Fibroblast of the aortic adventitia (primary cell): ENCODE results near the gene ACP5. TPM values are rescaled to one million over a fixed set of nuclear protein-coding genes. Genes with fewer than 3 reads are reported as not detected.

Source experiments
- DNase-seq: peaks from one replicate; pipeline ENCODE4 v3.0.0-alpha.2; 2010; ENCODE audit warnings: low read depth
- H3K4me3 ChIP-seq: 2 replicates; pipeline ENCODE4 v1.5.1; 2011; ENCODE audit warnings: low read depth, mild to moderate bottlenecking, control low read depth, low read length, moderate library complexity
- total RNA-seq: library from RNA; depleted of rRNA; stranded (reverse); fragments of >200 nt; gene quantifications from 2 replicates; pipeline ENCODE4 v1.2.3, GENCODE V29; 2012; ENCODE audit warnings: low replicate concordance
- TF ChIP-seq, protein P1 (sequence below): IDR thresholded peaks from 2 replicates; pipeline ENCODE4 v1.5.1; 2011; ENCODE audit warnings: mild to moderate bottlenecking, low read length, control low read depth, inconsistent platforms; ENCODE audit not compliant: insufficient read depth

The ACP5 gene
- total RNA-seq, 1 donor, result 0.09 TPM

DNA sequence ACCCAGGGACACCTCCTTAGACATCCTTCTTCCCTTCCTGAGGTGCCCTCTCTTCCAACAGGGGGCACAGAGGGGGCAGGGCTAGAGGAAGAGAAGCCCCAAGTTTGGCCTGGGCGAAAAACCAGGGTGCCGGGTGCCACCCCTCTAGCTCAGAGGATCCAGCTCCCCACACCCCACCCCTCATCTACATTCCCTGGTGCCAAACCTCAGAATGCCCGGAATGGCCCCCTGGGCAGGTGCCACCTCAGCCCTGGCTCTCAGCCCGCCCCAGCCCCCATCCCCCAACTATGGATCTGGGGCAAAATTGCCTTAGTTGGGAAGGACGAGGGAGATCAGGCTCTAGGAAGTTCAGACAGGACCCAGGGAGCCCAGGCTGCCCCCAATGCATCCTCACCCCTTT lies 36.8 kb downstream of the ACP5 start:
- DNase-seq, result no peak
- TF ChIP-seq, protein P1, sequence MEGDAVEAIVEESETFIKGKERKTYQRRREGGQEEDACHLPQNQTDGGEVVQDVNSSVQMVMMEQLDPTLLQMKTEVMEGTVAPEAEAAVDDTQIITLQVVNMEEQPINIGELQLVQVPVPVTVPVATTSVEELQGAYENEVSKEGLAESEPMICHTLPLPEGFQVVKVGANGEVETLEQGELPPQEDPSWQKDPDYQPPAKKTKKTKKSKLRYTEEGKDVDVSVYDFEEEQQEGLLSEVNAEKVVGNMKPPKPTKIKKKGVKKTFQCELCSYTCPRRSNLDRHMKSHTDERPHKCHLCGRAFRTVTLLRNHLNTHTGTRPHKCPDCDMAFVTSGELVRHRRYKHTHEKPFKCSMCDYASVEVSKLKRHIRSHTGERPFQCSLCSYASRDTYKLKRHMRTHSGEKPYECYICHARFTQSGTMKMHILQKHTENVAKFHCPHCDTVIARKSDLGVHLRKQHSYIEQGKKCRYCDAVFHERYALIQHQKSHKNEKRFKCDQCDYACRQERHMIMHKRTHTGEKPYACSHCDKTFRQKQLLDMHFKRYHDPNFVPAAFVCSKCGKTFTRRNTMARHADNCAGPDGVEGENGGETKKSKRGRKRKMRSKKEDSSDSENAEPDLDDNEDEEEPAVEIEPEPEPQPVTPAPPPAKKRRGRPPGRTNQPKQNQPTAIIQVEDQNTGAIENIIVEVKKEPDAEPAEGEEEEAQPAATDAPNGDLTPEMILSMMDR, result no peak
- no peak overlapping the region for H3K4me3 ChIP-seq

DNA sequence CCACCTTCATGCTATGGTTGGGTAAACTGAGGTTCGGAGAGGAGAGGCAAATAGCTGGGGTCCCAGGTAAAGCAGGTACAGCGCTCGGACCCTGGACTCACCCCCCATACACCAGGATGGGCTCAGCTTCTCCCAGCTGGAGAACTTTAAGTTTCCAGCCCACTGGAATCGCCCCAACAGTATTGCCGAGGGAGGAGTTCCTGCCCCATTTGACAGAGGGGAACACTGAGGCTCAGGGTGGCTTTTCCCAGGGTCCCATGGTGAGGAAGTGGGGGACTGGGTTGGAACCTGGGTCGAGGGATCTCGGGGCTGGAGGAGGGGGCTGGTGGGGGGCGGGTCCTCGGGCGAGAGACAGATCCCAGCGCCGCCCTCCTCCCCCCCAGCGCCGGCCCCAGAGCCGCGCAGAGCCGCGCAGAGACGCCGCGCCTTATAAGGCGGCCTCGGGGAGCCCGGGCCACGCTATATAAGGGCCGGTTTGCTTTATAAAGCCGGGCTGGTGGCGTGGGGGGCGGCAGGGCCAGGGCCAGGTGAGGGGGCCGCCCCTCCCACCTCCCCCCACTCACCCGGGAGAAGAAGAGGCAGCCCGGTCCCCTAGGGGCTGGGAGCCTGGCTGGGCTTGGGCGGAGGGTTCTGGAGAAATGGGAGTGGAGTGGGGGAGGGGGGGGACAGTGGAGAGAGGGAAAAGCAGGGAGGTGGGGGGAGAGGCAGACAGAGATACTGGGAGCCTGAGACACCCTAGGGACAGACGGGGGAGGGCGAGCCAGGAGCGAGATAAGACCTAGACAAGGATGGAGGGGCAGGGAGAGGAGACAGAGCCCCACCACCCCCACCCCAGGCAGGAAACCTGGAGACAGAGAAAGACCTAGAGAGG lies 37.7 kb downstream of the ACP5 start:
- TF ChIP-seq, protein P1, result no peak
- H3K4me3 ChIP-seq, result no peak overlapping the region
- DNase-seq, result no peak

DNA sequence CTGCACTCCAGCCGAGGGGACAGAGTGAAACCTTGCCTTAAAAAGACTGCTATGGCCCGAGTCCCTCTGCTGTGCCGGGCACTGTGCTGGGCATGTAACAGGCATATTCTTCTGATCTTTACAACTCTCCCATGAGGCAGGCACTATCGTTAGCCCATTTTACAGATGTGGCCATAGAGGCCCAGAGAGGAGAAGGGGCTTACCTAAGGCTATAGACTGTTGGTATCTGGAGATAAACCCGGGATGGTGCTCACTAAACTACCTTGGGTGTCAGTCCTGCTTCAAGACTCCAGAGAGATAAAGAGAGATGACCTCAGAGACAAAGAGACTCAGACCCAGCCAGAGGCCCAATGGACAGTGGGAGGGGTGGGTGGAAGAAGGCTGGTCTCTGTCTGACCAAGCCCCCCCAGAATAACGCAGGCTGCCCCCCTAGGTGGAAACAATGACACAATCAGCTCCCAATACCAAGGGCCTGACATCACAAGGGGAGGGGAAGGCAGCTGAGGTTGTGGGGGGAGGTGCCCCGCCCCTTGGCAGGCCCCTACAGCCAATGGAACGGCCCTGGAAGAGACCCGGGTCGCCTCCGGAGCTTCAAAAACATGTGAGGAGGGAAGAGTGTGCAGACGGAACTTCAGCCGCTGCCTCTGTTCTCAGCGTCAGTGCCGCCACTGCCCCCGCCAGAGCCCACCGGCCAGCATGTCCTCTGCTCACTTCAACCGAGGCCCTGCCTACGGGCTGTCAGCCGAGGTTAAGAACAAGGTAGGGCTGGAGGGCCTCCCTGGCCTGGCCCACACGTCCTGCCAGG lies 39.0 kb downstream of the ACP5 start, which contains the start of gene CNN1:
Gene CNN1, plus strand, starts transcription at position 620 of the 805 bp plus-strand sequence. Its CDS starts 77 bp downstream, at position 697.
- TF ChIP-seq, protein P1, result no peak
- no peak within 1 kb of the TSS for H3K4me3 ChIP-seq
- peak; percentile 45 for DNase-seq

DNA sequence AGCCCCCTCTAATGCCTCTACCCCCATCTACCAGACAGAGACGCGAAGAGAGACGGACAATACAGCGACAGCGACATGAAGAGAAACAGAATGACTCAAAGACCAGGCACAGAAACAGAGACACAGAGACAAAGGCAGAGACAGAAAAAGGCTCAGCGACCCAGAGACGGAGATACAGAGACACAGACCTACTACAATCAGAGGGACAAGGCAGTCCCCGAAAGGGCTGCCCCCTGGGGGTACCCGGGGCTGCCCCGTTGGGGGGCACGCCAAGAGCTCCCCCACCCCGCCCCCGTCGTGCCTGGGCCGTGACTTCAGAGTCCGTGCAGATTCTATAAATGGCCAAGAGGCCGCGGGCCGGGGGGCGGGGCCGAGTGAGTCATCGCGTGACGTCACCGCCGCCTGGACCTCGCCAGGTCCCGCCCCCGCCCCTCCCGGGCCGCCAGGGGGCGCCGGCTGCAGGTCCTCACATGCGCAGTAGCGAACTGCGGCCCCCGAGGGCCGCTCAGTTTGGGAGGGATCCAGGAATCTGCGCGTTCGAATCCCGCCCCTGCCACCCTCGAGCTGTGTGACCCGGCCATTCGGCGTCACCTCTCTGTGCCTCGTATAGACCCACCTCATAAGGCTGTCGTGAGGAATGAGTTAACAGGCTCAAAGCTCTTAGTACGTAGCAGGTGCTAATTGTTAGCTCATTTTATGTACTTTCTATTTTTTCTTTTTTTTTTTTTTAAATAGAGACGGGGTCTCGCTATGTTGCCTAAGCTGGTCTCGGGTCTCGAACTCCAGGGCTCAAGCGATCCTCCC lies 41.5 kb downstream of the ACP5 start:
- H3K4me3 ChIP-seq, result peak overlapping the region; percentile 47
- DNase-seq, result peak; percentile 82
- TF ChIP-seq, protein P1, result peak; percentile 73

DNA sequence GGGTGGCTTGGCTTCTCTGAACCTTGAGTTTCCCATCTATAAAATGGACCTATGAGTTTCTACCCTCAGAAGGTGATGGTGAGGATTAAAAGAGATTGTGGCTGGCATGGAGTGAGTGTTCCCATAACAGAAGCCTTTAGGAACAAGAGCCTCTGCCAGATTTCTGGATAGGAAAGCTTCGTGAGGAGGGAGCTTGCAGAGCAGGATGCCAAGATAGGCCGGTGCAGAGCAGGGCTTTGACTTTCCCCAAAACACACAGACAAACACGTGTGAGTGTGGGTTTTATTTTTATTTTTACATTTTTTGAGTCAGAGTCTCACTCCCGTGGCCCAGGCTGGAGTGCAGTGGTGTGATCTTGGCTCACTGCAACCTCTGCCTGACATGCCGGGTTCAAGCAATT lies 42.5 kb downstream of the ACP5 start:
- TF ChIP-seq, protein P1, result no peak
- DNase-seq, result peak; percentile 39
- H3K4me3 ChIP-seq, result no peak overlapping the region

DNA sequence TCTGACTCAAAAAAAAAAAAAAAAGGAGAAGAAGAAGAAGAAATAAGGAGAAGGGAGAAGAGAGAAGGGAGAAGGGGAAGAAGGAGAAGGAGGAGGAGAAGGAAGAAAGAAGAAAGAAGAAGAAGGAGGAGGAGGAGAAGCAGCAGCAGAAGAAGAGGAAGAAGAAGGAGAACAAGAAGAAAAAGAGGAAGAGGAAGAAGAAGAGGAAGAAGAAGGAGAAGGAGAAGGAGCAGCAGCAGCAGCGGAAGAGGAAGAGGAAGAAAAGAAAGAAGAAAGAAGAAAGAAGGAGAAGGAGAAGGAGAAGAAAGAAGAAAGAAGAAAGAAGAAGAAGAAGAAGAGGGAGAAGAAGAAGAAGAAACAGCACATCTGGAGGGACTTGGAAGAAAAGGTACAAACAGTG lies 42.9 kb downstream of the ACP5 start:
- no peak overlapping the region for H3K4me3 ChIP-seq
- no peak for DNase-seq
- TF ChIP-seq, protein P1, result no peak
